ENCODE measurements around the gene IPO13. TPM values are rescaled to one million over a fixed set of nuclear protein-coding genes. Genes with fewer than 3 reads are reported as not detected.

IPO13 gene
- total RNA-seq, 1 experiment from 2014 or later: 24.2 TPM

DNA sequence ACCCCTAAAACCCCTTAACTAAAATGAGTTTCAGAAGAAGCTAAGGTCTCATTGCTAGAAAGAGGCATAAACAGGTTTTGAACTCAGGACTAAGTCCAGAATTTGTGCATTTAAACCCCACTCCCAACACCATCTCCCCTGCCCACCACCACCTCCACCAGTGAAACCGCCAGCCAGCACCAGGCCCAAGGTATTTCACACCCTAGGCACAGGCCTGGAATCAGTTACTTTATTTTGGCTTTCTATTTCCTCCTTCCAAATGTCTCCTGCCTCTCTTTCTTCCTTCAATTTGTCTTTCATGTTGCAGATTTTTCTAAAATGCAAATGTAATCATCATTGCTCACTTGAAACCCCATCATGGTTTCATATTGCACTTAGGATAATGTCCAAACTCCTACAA, 1.9 kb upstream of the IPO13 start:
- Mint-ChIP-seq H3K27ac (ENCODE audit: unreplicated experiment) (no peak overlapping the region), H3K36me3 (ENCODE audit: insufficient read depth, unreplicated experiment) (peaks cover 24% of the 10 kb centered on the region), H3K4me3 (ENCODE audit: low read depth, unreplicated experiment) (no peak overlapping the region), H3K9me3 (ENCODE audit: low read depth, unreplicated experiment) (no peaks in the 10 kb centered on the region), H3K27me3 (ENCODE audit: unreplicated experiment) (peaks cover 5% of the 10 kb centered on the region), H3K4me1 (ENCODE audit: low read depth, unreplicated experiment) (peaks cover 9% of the 10 kb centered on the region)
- TSS peak; percentile 29 for BruUV-seq (replicated peaks)
- TF ChIP-seq, protein P1, sequence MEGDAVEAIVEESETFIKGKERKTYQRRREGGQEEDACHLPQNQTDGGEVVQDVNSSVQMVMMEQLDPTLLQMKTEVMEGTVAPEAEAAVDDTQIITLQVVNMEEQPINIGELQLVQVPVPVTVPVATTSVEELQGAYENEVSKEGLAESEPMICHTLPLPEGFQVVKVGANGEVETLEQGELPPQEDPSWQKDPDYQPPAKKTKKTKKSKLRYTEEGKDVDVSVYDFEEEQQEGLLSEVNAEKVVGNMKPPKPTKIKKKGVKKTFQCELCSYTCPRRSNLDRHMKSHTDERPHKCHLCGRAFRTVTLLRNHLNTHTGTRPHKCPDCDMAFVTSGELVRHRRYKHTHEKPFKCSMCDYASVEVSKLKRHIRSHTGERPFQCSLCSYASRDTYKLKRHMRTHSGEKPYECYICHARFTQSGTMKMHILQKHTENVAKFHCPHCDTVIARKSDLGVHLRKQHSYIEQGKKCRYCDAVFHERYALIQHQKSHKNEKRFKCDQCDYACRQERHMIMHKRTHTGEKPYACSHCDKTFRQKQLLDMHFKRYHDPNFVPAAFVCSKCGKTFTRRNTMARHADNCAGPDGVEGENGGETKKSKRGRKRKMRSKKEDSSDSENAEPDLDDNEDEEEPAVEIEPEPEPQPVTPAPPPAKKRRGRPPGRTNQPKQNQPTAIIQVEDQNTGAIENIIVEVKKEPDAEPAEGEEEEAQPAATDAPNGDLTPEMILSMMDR (IDR thresholded peaks at IDR 0.05; ENCODE audit: unreplicated experiment): no peak
- DNase-seq: no peak
- CTCF ChIA-PET: interaction anchor here (1.8 kb wide), 1 partner anchor 10 kb away, joined by 14 read pairs; the partner anchor contains the start of gene ARTN
- intact Hi-C loops (cut with micrococcal nuclease; ENCODE audit: unreplicated experiment): no loop called here

DNA sequence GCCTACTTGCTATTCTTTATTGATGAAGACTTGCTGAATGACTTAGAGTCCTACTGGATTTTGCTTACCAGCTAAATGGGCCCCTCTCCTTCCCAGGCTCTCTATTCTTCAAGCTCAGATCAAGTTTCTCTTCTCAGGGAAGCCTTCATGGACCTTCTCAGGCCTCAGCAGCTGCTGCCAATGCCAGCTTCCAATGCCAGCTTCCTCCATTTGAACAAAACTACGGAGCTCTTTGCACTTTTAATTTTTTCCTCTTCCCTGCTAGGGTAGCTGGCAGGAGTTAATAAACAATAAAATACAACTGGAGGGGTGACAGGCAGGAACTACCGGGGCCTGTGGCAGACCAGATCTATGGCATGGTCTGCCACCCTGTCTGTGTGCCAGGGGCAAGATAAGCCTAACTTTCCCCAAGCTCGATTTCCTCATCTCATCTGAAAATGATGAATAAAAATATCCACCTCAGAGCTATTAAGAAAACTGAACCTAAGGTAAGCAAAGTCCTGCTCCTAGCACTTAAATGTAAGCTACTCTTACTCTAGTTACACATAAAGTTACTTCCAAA, 995 bp upstream of the IPO13 start:
- intact Hi-C loops (cut with micrococcal nuclease; ENCODE audit: unreplicated experiment): no loop called here
- Mint-ChIP-seq H3K36me3 (ENCODE audit: insufficient read depth, unreplicated experiment) (peaks cover 20% of the 10 kb centered on the region), H3K4me3 (ENCODE audit: low read depth, unreplicated experiment) (peak overlapping the region; percentile 98), H3K27me3 (ENCODE audit: unreplicated experiment) (no peaks in the 10 kb centered on the region), H3K9me3 (ENCODE audit: low read depth, unreplicated experiment) (no peaks in the 10 kb centered on the region), H3K4me1 (ENCODE audit: low read depth, unreplicated experiment) (peaks cover 17% of the 10 kb centered on the region), H3K27ac (ENCODE audit: unreplicated experiment) (peak overlapping the region; percentile 86)
- CTCF ChIA-PET: interaction anchor here (0.8 to 1.8 kb wide), 4 partner anchors 9 to 182 kb away, joined by 3 to 14 read pairs (median 4); partner anchors contain the start of genes ARTN and DPH2
- no peak for DNase-seq
- TSS peak; percentile 57 for BruUV-seq (replicated peaks)
- TF ChIP-seq, protein P1 (IDR thresholded peaks at IDR 0.05; ENCODE audit: unreplicated experiment): no peak

DNA sequence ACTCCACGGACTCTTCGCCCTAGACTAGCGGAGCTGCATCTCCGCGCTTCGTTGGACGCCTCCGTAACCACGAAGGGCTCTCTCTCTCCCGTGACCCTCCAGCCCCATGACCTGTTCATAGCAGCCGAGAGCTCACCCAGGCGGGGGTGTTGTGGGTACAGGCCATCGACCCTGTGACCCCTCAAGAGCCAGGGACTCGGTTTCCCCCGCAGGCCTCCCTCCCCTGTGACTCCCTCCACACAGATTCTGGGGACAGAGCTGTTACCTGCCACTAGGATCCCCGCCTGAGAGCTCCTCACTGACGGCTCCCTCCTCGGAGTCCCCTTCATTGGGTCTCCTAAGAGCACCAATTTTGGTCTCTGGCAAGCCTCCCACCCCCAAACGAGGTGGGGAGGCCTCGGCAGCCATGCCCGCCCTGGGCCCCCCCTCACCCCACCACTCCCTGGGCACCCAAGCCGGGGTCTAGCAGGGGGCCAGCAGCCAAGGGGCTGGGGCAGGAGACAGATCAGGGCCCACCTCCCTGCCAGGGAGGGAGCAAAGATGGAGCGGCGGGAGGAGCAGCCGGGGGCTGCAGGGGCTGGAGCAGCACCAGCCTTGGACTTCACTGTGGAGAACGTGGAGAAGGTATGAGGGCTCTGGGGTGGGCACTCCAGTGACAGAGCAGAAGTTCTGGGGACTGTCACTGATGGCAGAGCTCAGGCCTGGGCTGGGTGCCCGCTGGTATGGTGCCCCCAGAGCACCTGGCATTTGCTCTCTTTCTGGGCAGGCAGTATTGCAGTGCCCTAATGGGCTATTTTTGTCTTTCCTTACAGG, 517 bp downstream of the IPO13 start:
- H3K4me3 Mint-ChIP-seq (ENCODE audit: low read depth, unreplicated experiment): peak overlapping the region; percentile 98
- H3K36me3 Mint-ChIP-seq (ENCODE audit: insufficient read depth, unreplicated experiment): peaks cover 20% of the 10 kb centered on the region
- no peaks in the 10 kb centered on the region for H3K9me3 Mint-ChIP-seq (ENCODE audit: low read depth, unreplicated experiment)
- H3K4me1 Mint-ChIP-seq (ENCODE audit: low read depth, unreplicated experiment): peaks cover 17% of the 10 kb centered on the region
- no peaks in the 10 kb centered on the region for H3K27me3 Mint-ChIP-seq (ENCODE audit: unreplicated experiment)
- CTCF ChIA-PET: interaction anchor here (0.6 to 1.1 kb wide), 3 partner anchors 13 to 184 kb away, joined by 3 to 6 read pairs (median 3); partner anchors contain the start of genes ARTN and DPH2
- intact Hi-C loops (cut with micrococcal nuclease; ENCODE audit: unreplicated experiment): no loop called here
- H3K27ac Mint-ChIP-seq (ENCODE audit: unreplicated experiment): peak overlapping the region; percentile 86
- TF ChIP-seq, protein P1 (IDR thresholded peaks at IDR 0.05; ENCODE audit: unreplicated experiment): no peak
- no peak for DNase-seq
- no TSS peak for BruUV-seq (replicated peaks)

DNA sequence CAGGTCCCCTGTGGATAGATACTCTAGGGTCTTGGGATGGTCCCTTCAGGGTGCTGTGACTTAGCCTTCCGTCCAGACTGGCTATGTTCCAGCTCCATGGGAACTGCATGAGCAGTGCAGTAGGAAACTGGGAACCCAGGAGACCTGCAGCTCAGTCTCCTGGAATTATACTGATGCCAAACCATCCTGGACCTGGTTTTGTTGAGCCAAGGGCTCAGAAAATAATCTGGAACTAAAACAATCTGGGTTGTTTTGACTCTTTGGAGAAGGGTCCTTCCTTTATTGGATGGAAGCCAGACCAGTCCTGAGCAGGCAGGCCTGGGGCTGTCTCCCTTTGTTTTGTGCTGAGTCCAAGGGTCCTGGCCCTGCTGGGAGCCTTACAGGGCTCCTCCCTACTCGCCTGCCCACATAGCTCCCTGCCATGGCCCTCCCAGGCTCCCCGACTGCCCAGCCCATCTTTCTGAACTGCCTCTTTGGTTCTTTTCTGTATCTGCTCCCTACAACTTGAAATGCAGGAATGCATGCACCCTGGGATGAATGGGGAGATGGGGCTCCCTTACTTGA, 1.2 kb downstream of the IPO13 start:
- no peak for DNase-seq
- intact Hi-C loops (cut with micrococcal nuclease; ENCODE audit: unreplicated experiment): no loop called here
- Mint-ChIP-seq H3K36me3 (ENCODE audit: insufficient read depth, unreplicated experiment) (peaks cover 20% of the 10 kb centered on the region), H3K27me3 (ENCODE audit: unreplicated experiment) (no peaks in the 10 kb centered on the region), H3K4me1 (ENCODE audit: low read depth, unreplicated experiment) (peaks cover 17% of the 10 kb centered on the region), H3K27ac (ENCODE audit: unreplicated experiment) (no peak overlapping the region), H3K4me3 (ENCODE audit: low read depth, unreplicated experiment) (peak overlapping the region; percentile 98), H3K9me3 (ENCODE audit: low read depth, unreplicated experiment) (no peaks in the 10 kb centered on the region)
- BruUV-seq (replicated peaks): TSS peak; percentile 25
- TF ChIP-seq, protein P1 (IDR thresholded peaks at IDR 0.05; ENCODE audit: unreplicated experiment): no peak
- CTCF ChIA-PET: interaction anchor here (1.1 to 1.4 kb wide), 2 partner anchors 12 to 13 kb away, joined by 3 to 6 read pairs; partner anchors contain the start of gene ARTN
